ENCODE data around the gene CHRD. TPM values are rescaled to one million over a fixed set of nuclear protein-coding genes. Genes with fewer than 3 reads are reported as not detected.

Gene CHRD
- total and polyA plus RNA-seq, 9 of the 15 experiments (the other 6 are each of a cell fraction or from before 2014, with no cell fraction given): 0.11 to 1.3 (median 0.59) TPM; not detected in 3

GRCh38 chr3:184426691-184427141, 46.9 kb downstream of the CHRD start:
- Histone ChIP-seq H3K9me3 (replicated peaks; ENCODE audit: control insufficient read depth, insufficient read depth, low read depth, low read length) (no peaks in the 10 kb centered on the region), H3K27ac (ENCODE audit: extremely low read depth, low read depth, low read length) (no peak overlapping the region), H3K4me2 (ENCODE audit: insufficient read depth, low read length) (no peak overlapping the region), H3K36me3 (ENCODE audit: control insufficient read depth, insufficient read depth, low read length) (no peaks in the 10 kb centered on the region), H3K79me2 (ENCODE audit: control insufficient read depth, insufficient read depth, low read length) (no peaks in the 10 kb centered on the region), H3K9me1 (ENCODE audit: control insufficient read depth, insufficient read depth, low read length) (no peaks in the 10 kb centered on the region), H3K4me1 (replicated peaks in 1 of 2; ENCODE audit: control insufficient read depth in 2 of 2, insufficient read depth in 2 of 2, low read length in 2 of 2) (no peaks in the 10 kb centered on the region), H2AFZ (ENCODE audit: low read depth, low read length) (no peak overlapping the region), H3K9ac (ENCODE audit: insufficient read depth in 1 of 2, low read depth in 2 of 2, low read length in 2 of 2) (no peak overlapping the region), H4K20me1 (replicated peaks; ENCODE audit: control insufficient read depth, insufficient read depth, low read length) (no peaks in the 10 kb centered on the region), H3K27me3 (ENCODE audit: control insufficient read depth in 2 of 2, insufficient read depth in 2 of 2, low read length in 2 of 2) (peaks cover 11 to 38% of the 10 kb centered on the region in 2 experiments; a peak in 4 of 5 replicates), H3K4me3 (no peak overlapping the region)
- POLR2A ChIA-PET: interaction anchor here (0.6 to 0.7 kb wide), 2 partner anchors 83 to 239 kb away, joined by 3 read pairs; no protein-coding TSS in a partner anchor
- 0% methylated on average over 12 of the region's 12 CpGs for WGBS (ENCODE audit: insufficient coverage, low coverage, missing lambda C conversion rate)
- in situ Hi-C loops (cut with MboI) (no loop called here), intact Hi-C loops (cut with micrococcal nuclease) (no loop called here)
- no peak for FAIRE-seq
- BruUV-seq (replicated peaks): no TSS peak
- CTCF ChIA-PET (ENCODE audit: low intra/inter-chr PET ratio): no interaction called here
- no peak for DNase-seq (ENCODE audit: extremely low read depth in 1 of 4, low spot score in 3 of 4)
- no peak for ATAC-seq
- TF ChIP-seq ZNF395 (CRISPR knock-in tag; IDR thresholded peaks at IDR 0.05) (no peak), SREBF1 (IDR thresholded peaks at IDR 0.05; ENCODE audit: borderline replicate concordance, low read depth, low read length) (no peak), MYC (IDR thresholded peaks at IDR 0.05; ENCODE audit: low read depth, low read length) (no peak), MYC (CRISPR knock-in tag; IDR thresholded peaks at IDR 0.05; ENCODE audit: borderline replicate concordance, low read depth) (no peak), ZNF79 (CRISPR knock-in tag; IDR thresholded peaks at IDR 0.05; ENCODE audit: low read depth) (no peak), POLR2A (conservative IDR thresholded peaks at IDR 0.05) (no peak), ZNF12 (CRISPR knock-in tag; IDR thresholded peaks at IDR 0.05) (no peak), ZNF445 (CRISPR knock-in tag; IDR thresholded peaks at IDR 0.05; ENCODE audit: low read depth) (no peak)

Measured in K562 (cell line).